Measurements from ENCODE around the gene CCBE1. TPM values are rescaled to one million over a fixed set of nuclear protein-coding genes. Genes with fewer than 3 reads are reported as not detected.

CCBE1 gene
- total RNA-seq, 4 donors from 2014 or later = 0.18 to 2.8 (median 1.6) TPM

- no peaks in the 10 kb centered on the region for H3K4me1 ChIP-seq
- TF ChIP-seq CTCF (IDR thresholded peaks at IDR 0.05) (no peak), POLR2A (IDR thresholded peaks at IDR 0.05) (no peak)
- no peak overlapping the region for H3K4me3 ChIP-seq
- H3K9me3 ChIP-seq = no peaks in the 10 kb centered on the region
- no peak for DNase-seq
- peak overlapping the region in 1 of 4 donors; percentile 39 for H3K27ac ChIP-seq
- H3K36me3 ChIP-seq = no peaks in the 10 kb centered on the region
- no peaks in the 10 kb centered on the region for H3K27me3 ChIP-seq
Observed at GRCh38 chr18:59515147-59515546, 182.1 kb downstream of the CCBE1 start.

- H3K27me3 ChIP-seq = no peaks in the 10 kb centered on the region
- no peaks in the 10 kb centered on the region for H3K4me1 ChIP-seq
- TF ChIP-seq CTCF (IDR thresholded peaks at IDR 0.05) (no peak), POLR2A (IDR thresholded peaks at IDR 0.05) (no peak)
- no peaks in the 10 kb centered on the region for H3K9me3 ChIP-seq
- peak in 1 of 3 donors; percentile 55 for DNase-seq
- H3K4me3 ChIP-seq = no peak overlapping the region
- no peak overlapping the region for H3K27ac ChIP-seq
- no peaks in the 10 kb centered on the region for H3K36me3 ChIP-seq
Observed at GRCh38 chr18:59514203-59514602, 183.0 kb downstream of the CCBE1 start.

GRCh38 chr18:59512025-59512755, 185.0 kb downstream of the CCBE1 start:
- no peaks in the 10 kb centered on the region for H3K27me3 ChIP-seq
- H3K9me3 ChIP-seq = no peaks in the 10 kb centered on the region
- no peak for DNase-seq
- no peak overlapping the region for H3K4me3 ChIP-seq
- no peaks in the 10 kb centered on the region for H3K36me3 ChIP-seq
- H3K27ac ChIP-seq = no peak overlapping the region
- H3K4me1 ChIP-seq = no peaks in the 10 kb centered on the region
- TF ChIP-seq CTCF (IDR thresholded peaks at IDR 0.05) (no peak), POLR2A (IDR thresholded peaks at IDR 0.05) (no peak)

- H3K9me3 ChIP-seq = no peaks in the 10 kb centered on the region
- H3K36me3 ChIP-seq = no peaks in the 10 kb centered on the region
- H3K27ac ChIP-seq = no peak overlapping the region
- no peak overlapping the region for H3K4me3 ChIP-seq
- TF ChIP-seq CTCF (IDR thresholded peaks at IDR 0.05) (no peak), POLR2A (IDR thresholded peaks at IDR 0.05) (no peak)
- H3K4me1 ChIP-seq = no peaks in the 10 kb centered on the region
- H3K27me3 ChIP-seq = no peaks in the 10 kb centered on the region
- peak in 1 of 3 donors; percentile 55 for DNase-seq
Observed at GRCh38 chr18:59509481-59510442, 187.5 kb downstream of the CCBE1 start.

- H3K9me3 ChIP-seq = no peaks in the 10 kb centered on the region
- no peak for DNase-seq
- no peaks in the 10 kb centered on the region for H3K27me3 ChIP-seq
- no peaks in the 10 kb centered on the region for H3K36me3 ChIP-seq
- TF ChIP-seq CTCF (IDR thresholded peaks at IDR 0.05) (no peak), POLR2A (IDR thresholded peaks at IDR 0.05) (no peak)
- no peak overlapping the region for H3K4me3 ChIP-seq
- no peaks in the 10 kb centered on the region for H3K4me1 ChIP-seq
- H3K27ac ChIP-seq = no peak overlapping the region
Observed at GRCh38 chr18:59505356-59505755, 191.9 kb downstream of the CCBE1 start.
